Fibroblast of peridontal ligament (primary cell): ENCODE measurements around the gene GAB1.

Experiments
- DNase-seq: peaks from one replicate; pipeline ENCODE4 v3.0.0-alpha.2; 2010; ENCODE audit errors: extremely low read depth

The GAB1 gene

DNA sequence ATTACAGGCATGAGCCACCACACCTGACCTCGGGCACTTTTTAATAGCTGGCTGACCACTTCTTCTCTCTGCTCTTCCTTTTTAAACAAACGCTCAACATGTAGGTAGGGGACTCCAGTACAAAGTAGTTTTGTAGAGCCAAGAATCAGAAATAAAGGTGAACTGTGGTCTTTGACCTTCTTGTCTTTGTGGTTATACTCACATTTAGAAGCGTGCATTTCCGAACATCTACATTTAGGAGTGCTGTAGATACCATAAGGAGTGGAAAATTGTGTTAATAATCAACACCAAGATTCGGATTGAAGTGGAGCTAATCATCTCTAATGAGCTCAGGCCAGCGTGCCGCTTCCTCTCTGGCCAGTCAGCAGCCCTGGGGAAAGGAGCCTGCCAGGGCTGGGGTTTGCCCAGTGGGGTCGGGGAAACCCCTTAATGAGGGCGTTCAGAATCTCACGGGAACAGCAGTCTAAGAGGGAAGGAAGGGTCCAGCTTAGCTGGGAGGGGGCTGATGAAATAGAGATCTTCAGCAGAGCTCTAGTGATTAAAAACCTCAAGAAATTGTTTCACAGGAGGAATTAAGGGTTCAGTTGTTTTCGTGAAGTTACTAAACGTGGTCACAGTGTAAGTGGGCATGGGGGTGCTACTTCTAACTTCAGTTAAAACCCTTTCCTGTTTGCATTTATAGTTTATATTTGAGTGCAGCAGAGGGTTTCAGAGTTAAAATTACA lies 81.2 kb downstream of the GAB1 start:
- DNase-seq: no peak

GRCh38 chr4:143420227-143420626 lies 83.6 kb downstream of the GAB1 start:
- DNase-seq: no peak

DNA sequence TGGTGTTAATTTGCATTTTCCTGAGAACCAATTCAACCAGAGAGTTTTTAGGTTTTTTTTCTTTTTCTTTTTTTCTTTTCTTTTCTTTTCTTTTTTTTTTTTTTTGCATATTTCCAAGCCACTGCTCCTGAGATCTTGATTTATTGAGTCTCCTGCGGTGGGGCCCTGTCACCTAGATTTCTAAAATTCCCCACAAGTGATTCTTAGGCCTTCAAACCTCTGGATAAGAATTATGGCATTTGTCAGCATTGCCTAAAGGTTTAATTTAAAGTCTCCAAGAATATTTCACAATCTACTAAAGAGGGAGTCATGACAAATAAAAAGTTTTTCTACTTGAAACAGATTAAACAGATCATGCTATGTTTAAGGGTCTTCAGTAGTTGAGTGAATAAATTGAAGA lies 84.9 kb downstream of the GAB1 start:
- no peak for DNase-seq

DNA sequence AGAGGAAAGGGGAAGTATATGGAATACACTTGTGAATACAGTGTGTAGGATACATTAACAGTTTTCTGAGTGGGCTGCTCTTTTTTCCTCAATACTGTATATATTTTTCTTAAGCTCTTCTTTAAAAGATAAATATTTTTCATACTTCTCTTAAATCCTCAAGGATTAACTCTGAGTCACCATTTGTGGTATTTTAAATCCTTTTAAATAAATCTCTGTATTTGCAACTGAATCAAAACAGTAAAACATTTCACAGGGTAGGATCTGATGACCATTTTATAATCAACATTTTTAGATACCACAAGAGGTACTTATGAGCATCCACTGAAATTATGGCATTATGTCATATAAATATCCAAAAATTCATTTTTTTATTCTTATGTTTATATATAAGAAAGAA lies 87.6 kb downstream of the GAB1 start:
- DNase-seq: peak; percentile 68

DNA sequence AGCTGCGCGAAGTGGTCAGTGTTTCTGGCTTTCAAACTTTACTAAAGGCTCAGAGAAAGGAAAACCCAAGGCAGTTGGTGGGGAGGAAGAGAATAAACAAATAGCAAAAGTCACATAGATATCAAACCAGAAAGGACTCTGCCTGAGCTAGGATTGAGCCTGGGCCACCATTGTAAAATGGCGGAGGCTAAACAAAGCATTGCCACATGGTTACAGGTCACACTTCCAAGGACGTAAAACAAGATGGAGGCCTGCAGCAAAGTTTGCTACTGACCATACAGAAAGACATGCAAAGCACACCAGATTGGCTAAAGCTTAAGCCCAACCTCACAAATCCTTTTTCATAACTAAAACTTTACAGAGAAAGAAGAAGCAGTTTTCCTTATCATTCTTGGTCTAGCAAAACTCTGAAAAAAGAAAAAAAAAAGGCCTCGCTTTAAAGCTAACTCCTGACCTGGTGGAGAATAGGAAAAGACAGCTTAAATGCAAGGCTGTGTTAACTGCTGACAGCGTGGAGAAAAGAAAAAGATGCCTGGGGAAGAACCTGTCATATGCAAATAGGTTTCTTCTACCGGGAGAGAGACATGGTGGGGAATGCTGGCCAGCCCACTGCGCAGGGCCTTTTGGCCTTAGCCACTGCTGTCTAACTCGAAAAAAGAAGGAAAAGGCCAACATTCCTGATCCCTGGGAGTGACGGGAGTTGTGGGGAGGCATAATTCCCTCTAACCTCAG lies 95.0 kb downstream of the GAB1 start:
- DNase-seq: no peak

GRCh38 chr4:143432258-143432591 lies 95.5 kb downstream of the GAB1 start:
- no peak for DNase-seq

DNA sequence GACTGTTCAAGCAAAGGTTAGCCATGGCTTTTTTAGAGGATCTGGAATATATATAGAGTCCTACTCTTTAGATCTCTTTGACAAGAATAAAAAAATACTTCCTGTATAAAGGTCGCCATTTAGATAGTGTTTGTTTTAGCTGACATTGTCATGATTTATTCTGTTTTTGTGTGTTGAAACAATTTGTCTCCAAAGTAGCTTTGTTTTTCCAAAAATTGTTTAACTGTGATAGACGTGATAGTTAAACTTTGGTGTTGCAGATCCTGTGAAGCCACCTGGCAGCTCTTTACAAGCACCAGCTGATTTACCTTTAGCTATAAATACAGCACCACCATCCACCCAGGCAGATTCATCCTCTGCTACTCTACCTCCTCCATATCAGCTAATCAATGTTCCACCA lies 96.6 kb downstream of the GAB1 start:
- no peak for DNase-seq

DNA sequence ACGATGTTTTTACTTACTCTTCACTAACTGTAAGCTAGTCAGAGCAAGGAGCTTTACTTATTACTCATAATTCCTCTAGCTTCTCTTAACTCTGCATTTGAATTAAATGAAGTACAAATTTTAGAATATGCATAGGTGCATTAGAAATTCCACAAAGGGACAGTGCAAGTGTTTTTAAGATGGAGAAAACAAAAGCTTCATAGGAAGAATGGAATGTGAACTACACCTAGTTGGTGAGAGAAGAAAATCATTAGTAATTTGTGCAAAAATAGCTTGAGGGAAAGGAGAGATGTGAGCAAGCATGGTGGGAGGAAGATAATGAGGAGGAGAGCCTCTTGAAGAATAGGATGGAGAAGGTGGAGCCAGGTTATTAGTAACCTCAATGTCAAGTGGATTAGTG lies 99.3 kb downstream of the GAB1 start:
- no peak for DNase-seq

DNA sequence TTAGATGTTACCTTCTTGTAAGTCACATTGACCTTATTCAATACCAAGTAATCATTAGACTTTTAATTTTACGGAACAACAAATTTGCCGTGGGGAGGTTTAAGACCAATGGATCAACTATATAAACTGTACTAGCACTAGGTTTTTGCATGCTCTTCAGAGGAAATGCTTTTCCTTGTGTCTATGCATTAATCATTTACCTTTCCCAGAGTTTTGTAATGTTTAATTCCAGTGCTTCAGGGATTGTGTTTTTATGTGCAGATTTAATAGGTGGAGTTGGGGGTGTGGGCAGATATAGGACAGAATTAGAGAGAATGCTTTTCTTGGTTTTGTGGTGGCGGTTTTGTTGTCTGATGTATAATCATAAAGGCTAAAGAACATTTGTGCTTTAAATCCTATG lies 100.8 kb downstream of the GAB1 start:
- DNase-seq: no peak

- no peak for DNase-seq
Observed at GRCh38 chr4:143437937-143438336, 101.3 kb downstream of the GAB1 start.

DNA sequence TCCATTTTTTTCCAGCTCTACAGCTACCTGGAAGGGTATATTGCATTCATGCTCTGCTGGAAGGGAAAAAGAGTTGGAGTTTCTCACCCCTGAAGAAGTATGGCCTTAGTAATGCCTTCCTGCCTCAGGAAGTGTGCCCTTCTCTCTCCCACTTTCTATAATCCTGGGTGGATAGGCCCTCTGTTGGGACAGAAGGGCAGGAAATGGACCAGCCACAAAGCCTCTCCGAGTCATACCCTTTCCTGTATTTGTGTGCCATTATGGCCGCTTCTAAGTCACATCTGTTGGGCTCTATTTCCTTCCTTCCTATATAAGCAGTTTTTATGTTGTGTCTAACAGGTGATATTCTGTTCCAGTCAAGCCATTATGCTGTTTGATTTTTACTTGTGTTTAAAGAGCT lies 102.0 kb downstream of the GAB1 start:
- no peak for DNase-seq

- DNase-seq: no peak
Observed at GRCh38 chr4:143441109-143441508, 104.4 kb downstream of the GAB1 start.

DNA sequence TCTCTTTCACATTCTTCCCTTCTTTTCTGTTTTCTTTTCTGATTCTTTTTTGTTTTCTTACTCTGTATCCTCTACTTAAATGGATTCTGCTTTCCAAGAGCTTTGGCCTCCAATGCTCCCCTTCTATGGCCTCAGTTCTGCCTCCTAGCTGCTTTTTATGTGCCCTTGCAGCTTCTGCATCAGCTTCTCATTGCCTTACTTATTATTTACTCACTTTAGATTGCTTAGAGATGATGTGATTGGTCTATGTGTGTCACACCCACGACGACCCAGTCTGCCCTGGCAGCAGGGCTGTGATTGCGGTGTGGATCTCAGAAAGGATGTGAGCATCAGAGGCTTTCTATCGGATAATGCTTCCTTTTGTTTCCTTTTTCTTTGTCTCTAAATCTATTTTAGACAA lies 105.0 kb downstream of the GAB1 start:
- no peak for DNase-seq

- DNase-seq: no peak
Observed at GRCh38 chr4:143443728-143444127, 107.1 kb downstream of the GAB1 start.

GRCh38 chr4:143451186-143451585 lies 114.5 kb downstream of the GAB1 start:
- DNase-seq: no peak

DNA sequence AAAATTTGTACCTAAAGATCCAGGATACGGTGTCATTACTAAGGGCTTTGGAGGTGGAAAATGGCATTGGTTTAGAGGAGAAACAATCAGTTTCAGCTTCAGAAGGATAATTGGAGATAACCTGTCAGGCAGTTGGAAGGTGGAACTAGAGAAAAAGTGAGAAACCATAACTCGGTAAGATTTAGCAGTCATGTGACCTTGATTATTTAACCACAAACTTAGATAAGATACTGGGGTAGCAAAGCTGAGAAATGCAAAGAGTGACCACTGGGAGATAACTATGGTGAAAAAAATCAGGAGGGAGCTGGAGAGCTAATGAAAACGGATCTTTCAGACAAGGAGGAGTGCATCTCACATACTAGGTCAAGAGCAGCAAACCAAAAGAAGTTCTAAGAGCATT lies 118.5 kb downstream of the GAB1 start:
- no peak for DNase-seq

- DNase-seq: peak; percentile 54
Observed at GRCh38 chr4:143458966-143459365, 122.3 kb downstream of the GAB1 start.

DNA sequence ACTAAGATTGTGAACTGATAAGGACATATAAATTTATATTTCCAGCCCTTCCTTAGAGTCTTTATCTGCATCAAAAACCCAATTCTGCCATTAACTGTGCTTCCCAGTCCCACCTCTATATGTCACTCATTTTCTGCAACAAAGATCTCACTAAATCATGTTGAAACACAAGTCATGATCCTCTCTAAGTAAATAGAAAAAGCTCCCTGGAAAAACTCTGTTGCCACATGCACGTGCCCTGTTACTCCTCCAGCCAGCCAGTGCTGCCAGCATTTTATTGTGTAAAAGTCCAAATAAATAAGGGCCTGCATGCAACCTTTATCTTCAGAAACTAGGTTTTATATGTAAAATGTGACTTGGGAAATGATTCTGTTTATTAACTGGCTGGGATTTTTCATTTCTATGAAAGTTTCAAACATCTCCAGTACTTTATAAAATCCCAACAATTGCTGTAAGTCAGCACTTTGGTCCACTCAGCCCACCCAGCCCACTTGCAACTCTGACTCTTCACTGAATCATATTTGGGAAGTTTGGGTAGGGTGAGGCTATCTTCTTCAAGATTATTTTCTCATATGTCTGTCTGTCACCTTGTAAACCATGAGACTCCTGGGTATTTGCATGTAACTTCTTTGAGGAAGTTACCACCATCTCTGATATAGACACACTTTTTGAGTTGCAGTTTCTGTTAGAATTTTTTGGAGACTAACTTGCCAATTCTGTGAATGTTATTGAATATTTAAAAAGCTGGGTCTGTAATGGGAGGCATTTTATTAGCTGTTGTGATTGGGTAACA lies 136.9 kb downstream of the GAB1 start:
- no peak for DNase-seq

GRCh38 chr4:143477487-143477886 lies 140.8 kb downstream of the GAB1 start:
- no peak for DNase-seq

- DNase-seq: no peak
Observed at GRCh38 chr4:143481361-143481760, 144.7 kb downstream of the GAB1 start.

- peak; percentile 80 for DNase-seq
Observed at GRCh38 chr4:143482840-143483239, 146.2 kb downstream of the GAB1 start.

DNA sequence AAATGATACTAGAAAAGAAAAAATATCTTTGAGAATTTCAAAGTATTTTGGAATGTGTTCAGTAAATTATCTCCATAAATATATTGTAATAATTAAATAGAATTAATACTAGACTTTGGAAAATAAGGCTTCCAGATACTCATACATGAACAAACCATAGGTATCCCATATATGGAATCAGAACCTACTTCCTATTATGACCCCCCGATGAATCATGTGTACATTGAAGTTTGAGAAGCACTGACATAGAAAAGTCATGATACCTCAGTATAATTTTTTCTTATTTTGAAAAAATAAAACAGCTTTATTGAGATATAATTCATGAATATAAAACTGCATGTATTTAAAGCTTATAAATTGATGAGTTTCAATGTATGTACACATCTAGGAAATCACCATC lies 149.6 kb downstream of the GAB1 start:
- no peak for DNase-seq

DNA sequence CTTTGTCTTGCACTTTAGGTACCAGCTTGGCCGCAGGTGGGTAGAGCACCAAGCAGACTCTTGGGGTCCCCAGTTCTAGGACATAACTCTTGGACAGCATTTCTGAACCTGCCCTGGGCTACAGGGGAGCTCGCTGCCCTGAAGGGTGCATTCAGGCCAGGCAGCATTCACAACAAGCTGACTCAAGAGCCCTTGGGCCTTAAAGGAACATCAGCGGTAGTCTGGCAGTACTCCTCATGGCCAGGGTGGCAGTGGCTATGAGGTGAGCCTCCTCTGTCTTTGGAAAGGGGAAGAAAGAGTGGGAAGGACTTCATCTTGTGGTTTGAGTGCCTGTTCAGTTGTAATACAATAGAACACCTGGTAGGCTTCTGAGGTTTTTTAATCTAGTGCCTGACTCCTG lies 152.0 kb downstream of the GAB1 start:
- DNase-seq: no peak
